Measurements from ENCODE around the gene ACACA. TPM values are rescaled to one million over a fixed set of nuclear protein-coding genes. Genes with fewer than 3 reads are reported as not detected.

Gene ACACA
- total RNA-seq, 1 donor from 2014 or later, result 122 TPM

DNA sequence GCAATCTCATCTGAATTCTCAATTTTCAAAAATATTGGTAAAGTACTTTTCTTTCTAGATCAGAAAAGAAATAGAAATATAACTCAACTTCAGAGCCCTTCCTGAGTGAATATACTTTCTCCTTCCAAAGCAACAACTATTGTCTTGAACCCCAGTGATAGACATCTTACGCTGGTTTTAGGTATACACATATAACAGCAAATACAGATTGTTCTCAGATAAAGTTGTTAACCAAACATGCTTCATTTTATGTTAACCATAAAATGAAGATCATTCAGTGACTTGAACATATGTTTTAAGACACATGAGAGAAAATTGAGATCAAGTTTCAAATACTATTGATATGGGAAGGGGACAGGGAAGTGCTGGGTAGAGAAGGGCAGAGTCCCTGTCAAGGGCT lies 84.5 kb downstream of the ACACA start:
- H3K9me3 Mint-ChIP-seq, result no peaks in the 10 kb centered on the region
- H3K4me3 Mint-ChIP-seq, result no peak overlapping the region
- intact Hi-C loops (cut with micrococcal nuclease), result no loop called here
- H3K27ac Mint-ChIP-seq, result no peak overlapping the region
- DNase-seq (ENCODE audit: low spot score), result no peak
- H3K36me3 Mint-ChIP-seq (ENCODE audit: low read depth), result peaks cover 15% of the 10 kb centered on the region
- no peaks in the 10 kb centered on the region for H3K4me1 Mint-ChIP-seq (ENCODE audit: low read depth)
- no peaks in the 10 kb centered on the region for H3K27me3 Mint-ChIP-seq (ENCODE audit: insufficient read depth)

DNA sequence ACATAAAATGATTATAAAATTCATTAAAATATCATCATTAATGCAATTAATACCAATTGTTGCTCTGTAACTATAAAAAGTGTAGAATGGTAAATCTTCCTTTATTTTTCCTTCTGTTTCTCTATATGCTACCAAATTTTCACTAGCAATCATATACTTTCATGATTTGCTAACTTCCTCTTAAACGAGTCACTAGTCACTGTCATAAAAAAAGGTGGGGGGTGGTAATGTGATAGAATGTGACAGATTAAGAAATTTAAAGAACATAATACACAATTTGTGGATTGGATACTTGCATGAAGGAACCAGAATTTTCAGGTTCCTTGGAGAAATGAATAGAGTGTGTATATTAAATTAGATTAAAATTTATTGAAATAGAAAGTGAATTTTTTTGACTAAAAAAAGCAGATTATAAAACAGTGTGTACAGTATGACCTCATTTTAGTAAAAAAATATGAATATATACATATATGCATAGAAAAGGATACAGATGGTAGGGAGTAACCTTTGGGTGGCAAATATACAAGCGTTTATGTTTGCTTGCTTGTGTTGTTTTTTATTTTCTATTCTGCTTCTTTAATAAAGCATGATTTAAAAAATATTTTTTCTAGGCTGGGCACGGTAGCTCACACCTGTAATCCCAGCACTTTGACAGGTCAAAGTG lies 87.6 kb downstream of the ACACA start:
- H3K4me1 Mint-ChIP-seq (ENCODE audit: low read depth), result no peaks in the 10 kb centered on the region
- no peak overlapping the region for H3K4me3 Mint-ChIP-seq
- H3K36me3 Mint-ChIP-seq (ENCODE audit: low read depth), result peaks cover 22% of the 10 kb centered on the region
- intact Hi-C loops (cut with micrococcal nuclease), result no loop called here
- no peaks in the 10 kb centered on the region for H3K27me3 Mint-ChIP-seq (ENCODE audit: insufficient read depth)
- no peak for DNase-seq (ENCODE audit: low spot score)
- no peak overlapping the region for H3K27ac Mint-ChIP-seq
- H3K9me3 Mint-ChIP-seq, result no peaks in the 10 kb centered on the region

DNA sequence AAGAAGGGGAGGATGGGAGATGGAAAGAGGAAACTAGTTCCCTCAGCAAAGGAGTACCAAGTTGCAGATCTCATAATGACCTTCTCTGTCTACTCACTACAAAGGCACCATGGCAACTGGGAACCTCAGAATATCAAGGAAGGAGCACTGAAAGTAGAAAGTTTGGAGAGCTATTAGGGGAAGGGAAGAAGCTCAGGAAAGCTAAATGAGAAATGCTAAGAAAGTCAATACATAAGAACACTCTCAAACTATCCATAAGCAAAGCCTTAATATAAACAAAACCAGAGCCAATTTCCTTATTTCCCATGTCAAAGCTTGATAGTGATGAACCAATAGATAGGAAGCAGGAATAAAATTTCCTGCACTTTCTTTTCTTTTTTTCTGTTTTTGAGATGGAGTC lies 88.8 kb downstream of the ACACA start:
- no peak overlapping the region for H3K4me3 Mint-ChIP-seq
- peaks cover 23% of the 10 kb centered on the region for H3K36me3 Mint-ChIP-seq (ENCODE audit: low read depth)
- intact Hi-C loops (cut with micrococcal nuclease), result no loop called here
- no peaks in the 10 kb centered on the region for H3K27me3 Mint-ChIP-seq (ENCODE audit: insufficient read depth)
- no peak for DNase-seq (ENCODE audit: low spot score)
- H3K27ac Mint-ChIP-seq, result no peak overlapping the region
- H3K9me3 Mint-ChIP-seq, result no peaks in the 10 kb centered on the region
- no peaks in the 10 kb centered on the region for H3K4me1 Mint-ChIP-seq (ENCODE audit: low read depth)

DNA sequence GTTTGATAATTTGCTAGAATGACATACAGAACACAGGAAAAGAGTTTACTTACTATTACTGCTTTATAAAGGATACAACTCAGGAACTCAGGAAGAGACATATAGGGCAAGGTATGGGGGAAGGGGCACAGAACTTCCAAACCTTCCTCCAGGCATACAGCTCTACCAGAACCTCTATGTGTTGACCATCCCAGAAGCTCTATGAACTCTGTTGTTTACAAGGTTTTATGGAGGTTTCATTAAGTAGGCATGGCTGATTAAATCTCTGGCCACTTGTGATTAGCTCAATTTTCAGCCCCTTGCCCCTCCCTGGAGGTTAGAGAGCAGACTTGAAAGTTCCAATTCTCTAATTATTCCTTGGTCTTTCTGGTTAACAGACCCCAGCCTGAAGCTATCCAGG lies 91.0 kb downstream of the ACACA start:
- no peaks in the 10 kb centered on the region for H3K9me3 Mint-ChIP-seq
- peaks cover 8% of the 10 kb centered on the region for H3K4me1 Mint-ChIP-seq (ENCODE audit: low read depth)
- no peaks in the 10 kb centered on the region for H3K27me3 Mint-ChIP-seq (ENCODE audit: insufficient read depth)
- DNase-seq (ENCODE audit: low spot score), result no peak
- H3K4me3 Mint-ChIP-seq, result no peak overlapping the region
- peaks cover 25% of the 10 kb centered on the region for H3K36me3 Mint-ChIP-seq (ENCODE audit: low read depth)
- H3K27ac Mint-ChIP-seq, result no peak overlapping the region
- intact Hi-C loops (cut with micrococcal nuclease), result no loop called here

GRCh38 chr17:37312137-37312923 lies 94.3 kb downstream of the ACACA start:
- no peak for DNase-seq (ENCODE audit: low spot score)
- H3K27me3 Mint-ChIP-seq (ENCODE audit: insufficient read depth), result no peaks in the 10 kb centered on the region
- H3K4me3 Mint-ChIP-seq, result no peak overlapping the region
- H3K9me3 Mint-ChIP-seq, result no peaks in the 10 kb centered on the region
- peaks cover 20% of the 10 kb centered on the region for H3K36me3 Mint-ChIP-seq (ENCODE audit: low read depth)
- peaks cover 8% of the 10 kb centered on the region for H3K4me1 Mint-ChIP-seq (ENCODE audit: low read depth)
- H3K27ac Mint-ChIP-seq, result no peak overlapping the region
- intact Hi-C loops (cut with micrococcal nuclease), result no loop called here

- intact Hi-C loops (cut with micrococcal nuclease), result no loop called here
Observed at GRCh38 chr17:37310940-37311339, 95.7 kb downstream of the ACACA start.

DNA sequence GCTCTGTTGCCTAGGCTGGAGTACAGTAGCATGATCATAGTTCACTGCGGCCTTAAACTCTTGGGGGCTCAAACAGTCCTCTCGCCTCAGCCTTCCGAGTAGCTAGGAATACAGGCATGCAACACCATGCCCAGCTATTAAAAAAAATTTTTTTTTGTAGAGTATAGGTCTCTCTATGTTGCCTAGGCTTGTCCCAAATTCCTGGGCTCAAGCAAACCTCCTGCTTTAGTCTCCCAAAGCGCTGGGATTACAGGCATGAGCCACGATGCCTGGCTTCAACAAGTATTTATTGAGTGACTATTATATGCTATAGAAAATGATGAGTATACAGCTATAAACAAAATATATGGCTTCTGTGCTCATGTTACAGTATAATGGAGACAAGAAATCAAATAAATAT lies 97.6 kb downstream of the ACACA start:
- intact Hi-C loops (cut with micrococcal nuclease), result no loop called here
- H3K4me1 Mint-ChIP-seq (ENCODE audit: low read depth), result peaks cover 8% of the 10 kb centered on the region
- no peaks in the 10 kb centered on the region for H3K9me3 Mint-ChIP-seq
- no peak overlapping the region for H3K27ac Mint-ChIP-seq
- no peaks in the 10 kb centered on the region for H3K27me3 Mint-ChIP-seq (ENCODE audit: insufficient read depth)
- no peak for DNase-seq (ENCODE audit: low spot score)
- H3K4me3 Mint-ChIP-seq, result no peak overlapping the region
- peaks cover 9% of the 10 kb centered on the region for H3K36me3 Mint-ChIP-seq (ENCODE audit: low read depth)

More at GRCh38 chr17:37310940-37311339, 95.7 kb downstream of the ACACA start:
- no peak for DNase-seq (ENCODE audit: low spot score)
- Mint-ChIP-seq H3K4me3 (no peak overlapping the region), H3K36me3 (ENCODE audit: low read depth) (peaks cover 14% of the 10 kb centered on the region), H3K27ac (no peak overlapping the region), H3K4me1 (ENCODE audit: low read depth) (peaks cover 8% of the 10 kb centered on the region), H3K9me3 (no peaks in the 10 kb centered on the region), H3K27me3 (ENCODE audit: insufficient read depth) (no peaks in the 10 kb centered on the region)

GRCh38 chr17:37305406-37305905 lies 101.2 kb downstream of the ACACA start:
- no peak for DNase-seq (ENCODE audit: low spot score)
- no peaks in the 10 kb centered on the region for H3K27me3 Mint-ChIP-seq (ENCODE audit: insufficient read depth)
- peaks cover 6% of the 10 kb centered on the region for H3K36me3 Mint-ChIP-seq (ENCODE audit: low read depth)
- H3K9me3 Mint-ChIP-seq, result no peaks in the 10 kb centered on the region
- H3K4me3 Mint-ChIP-seq, result no peak overlapping the region
- intact Hi-C loops (cut with micrococcal nuclease), result no loop called here
- no peaks in the 10 kb centered on the region for H3K4me1 Mint-ChIP-seq (ENCODE audit: low read depth)
- H3K27ac Mint-ChIP-seq, result no peak overlapping the region

DNA sequence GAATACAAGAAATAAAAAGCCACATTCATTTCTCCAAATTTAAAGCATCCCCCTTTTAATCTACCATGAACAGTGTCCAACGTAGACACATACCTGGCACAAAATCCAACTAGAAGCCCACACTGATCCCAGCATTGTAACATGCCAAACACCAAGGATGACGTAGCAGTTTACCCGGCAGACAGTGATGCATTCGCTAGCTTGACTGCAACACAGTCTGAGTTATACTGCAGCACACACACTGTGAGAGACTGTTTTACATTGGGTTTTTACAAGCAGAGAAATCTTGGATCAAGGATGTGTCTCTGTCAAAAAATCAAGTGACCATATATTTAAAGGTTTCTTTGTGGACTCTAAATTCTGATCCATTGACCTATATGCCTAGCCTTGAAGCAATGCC lies 105.3 kb downstream of the ACACA start:
- intact Hi-C loops (cut with micrococcal nuclease), result no loop called here
- Mint-ChIP-seq H3K4me3 (no peak overlapping the region), H3K27ac (no peak overlapping the region), H3K36me3 (ENCODE audit: low read depth) (peaks cover 6% of the 10 kb centered on the region), H3K27me3 (ENCODE audit: insufficient read depth) (no peaks in the 10 kb centered on the region), H3K9me3 (no peaks in the 10 kb centered on the region), H3K4me1 (ENCODE audit: low read depth) (peaks cover 4% of the 10 kb centered on the region)
- DNase-seq (ENCODE audit: low spot score), result no peak

- Mint-ChIP-seq H3K4me3 (no peak overlapping the region), H3K9me3 (no peaks in the 10 kb centered on the region), H3K36me3 (ENCODE audit: low read depth) (peaks cover 6% of the 10 kb centered on the region), H3K27ac (no peak overlapping the region), H3K4me1 (ENCODE audit: low read depth) (peaks cover 4% of the 10 kb centered on the region), H3K27me3 (ENCODE audit: insufficient read depth) (no peaks in the 10 kb centered on the region)
- no peak for DNase-seq (ENCODE audit: low spot score)
- intact Hi-C loops (cut with micrococcal nuclease), result no loop called here
Observed at GRCh38 chr17:37300683-37301082, 106.0 kb downstream of the ACACA start.

- peaks cover 6% of the 10 kb centered on the region for H3K36me3 Mint-ChIP-seq (ENCODE audit: low read depth)
- no peaks in the 10 kb centered on the region for H3K9me3 Mint-ChIP-seq
- H3K4me1 Mint-ChIP-seq (ENCODE audit: low read depth), result peaks cover 4% of the 10 kb centered on the region
- no peak for DNase-seq (ENCODE audit: low spot score)
- intact Hi-C loops (cut with micrococcal nuclease), result no loop called here
- no peak overlapping the region for H3K4me3 Mint-ChIP-seq
- no peaks in the 10 kb centered on the region for H3K27me3 Mint-ChIP-seq (ENCODE audit: insufficient read depth)
- H3K27ac Mint-ChIP-seq, result no peak overlapping the region
Observed at GRCh38 chr17:37299257-37299980, 107.2 kb downstream of the ACACA start.

GRCh38 chr17:37295888-37296287 lies 110.7 kb downstream of the ACACA start:
- no peak for DNase-seq (ENCODE audit: low spot score)
- H3K27ac Mint-ChIP-seq, result no peak overlapping the region
- no peaks in the 10 kb centered on the region for H3K36me3 Mint-ChIP-seq (ENCODE audit: low read depth)
- no peaks in the 10 kb centered on the region for H3K9me3 Mint-ChIP-seq
- intact Hi-C loops (cut with micrococcal nuclease), result no loop called here
- no peaks in the 10 kb centered on the region for H3K27me3 Mint-ChIP-seq (ENCODE audit: insufficient read depth)
- H3K4me1 Mint-ChIP-seq (ENCODE audit: low read depth), result peaks cover 4% of the 10 kb centered on the region
- no peak overlapping the region for H3K4me3 Mint-ChIP-seq

- no peak overlapping the region for H3K4me3 Mint-ChIP-seq
- no peaks in the 10 kb centered on the region for H3K9me3 Mint-ChIP-seq
- no peak for DNase-seq (ENCODE audit: low spot score)
- intact Hi-C loops (cut with micrococcal nuclease), result no loop called here
- H3K36me3 Mint-ChIP-seq (ENCODE audit: low read depth), result no peaks in the 10 kb centered on the region
- H3K27me3 Mint-ChIP-seq (ENCODE audit: insufficient read depth), result no peaks in the 10 kb centered on the region
- no peak overlapping the region for H3K27ac Mint-ChIP-seq
- H3K4me1 Mint-ChIP-seq (ENCODE audit: low read depth), result peaks cover 4% of the 10 kb centered on the region
Observed at GRCh38 chr17:37294888-37295287, 111.7 kb downstream of the ACACA start.
